Tibial nerve (tissue), 4 donors: ENCODE data around the gene VEGFC. TPM values are rescaled to one million over a fixed set of nuclear protein-coding genes. Genes with fewer than 3 reads are reported as not detected.

Source experiments
- DNase-seq, 2 donors: peaks; one replicate each; pipeline ENCODE4 v3.0.0-alpha.2; 2019; ENCODE audit warnings: low spot score in 2 of 2
- H3K27ac ChIP-seq, 4 donors: fragments of 200-600 bp; sonication (generic) in 3 of 4; one replicate each; pipeline ENCODE4 v1.5.1; 2017 to 2019; ENCODE audit warnings: mild to moderate bottlenecking in 1 of 4
- H3K27me3 ChIP-seq, 2 donors: fragments of 200-600 bp; sonication (generic) in 1 of 2; one replicate each; pipeline versions ENCODE4 v1.5.1 to v1.6.0; 2017 to 2019
- H3K36me3 ChIP-seq, 3 donors: fragments of 200-600 bp; sonication (generic); one replicate each; pipeline ENCODE4 v1.5.1; 2018 to 2019
- H3K4me1 ChIP-seq, 4 donors: fragments of 200-600 bp; sonication (generic) in 3 of 4; one replicate each; pipeline ENCODE4 v1.5.1; 2017 to 2019
- H3K4me3 ChIP-seq, 4 donors: fragments of 200-600 bp; sonication (generic) in 3 of 4; one replicate each; pipeline ENCODE4 v1.5.1; 2017 to 2019; ENCODE audit warnings: mild to moderate bottlenecking in 1 of 4, moderate library complexity in 1 of 4
- H3K9me3 ChIP-seq, 4 donors: fragments of 200-600 bp; sonication (generic) in 3 of 4; one replicate each; pipeline ENCODE4 v1.5.1; 2017 to 2019
- CTCF ChIP-seq, 5 experiments: fragments of 200-600 bp in 3 of 5; fragments of 450-650 bp in 2 of 5; sonication (generic) in 3 of 5; IDR thresholded peaks; one replicate each; pipeline ENCODE4 v1.5.1; 2016 to 2019; ENCODE audit warnings: antibody characterized with exemption in 5 of 5, mild to moderate bottlenecking in 3 of 5, moderate library complexity in 2 of 5
- EP300 ChIP-seq, 2 donors: sonication (generic); formaldehyde crosslinking; IDR thresholded peaks; one replicate each; pipeline ENCODE4 v1.6.1; 2017; ENCODE audit warnings: antibody characterized with exemption in 2 of 2, mild to moderate bottlenecking in 1 of 2
- POLR2A ChIP-seq, 2 donors: fragments of 450-650 bp; IDR thresholded peaks; one replicate each; pipeline ENCODE4 v1.6.1; 2017; ENCODE audit warnings: antibody characterized with exemption in 2 of 2, mild to moderate bottlenecking in 2 of 2, moderate library complexity in 2 of 2
- WGBS, 2 donors: methylation state at CpG; one replicate each; pipeline ENCODE4 v1.1.5; 2018; 5-methylcytosine and 5-hydroxymethylcytosine counted together
- total RNA-seq, 4 donors: library from RNA; depleted of rRNA; stranded (reverse); fragments of >200 nt; gene quantifications; one replicate each; pipeline ENCODE4 v1.1.0, GENCODE V29; 2016

VEGFC gene
- total RNA-seq, 4 donors from 2014 or later, result 2.4 to 14.4 (median 5.6) TPM

GRCh38 chr4:176762661-176763308 is 29.9 kb downstream of the VEGFC start:
- Histone ChIP-seq H3K27ac (no peak overlapping the region), H3K4me3 (no peak overlapping the region), H3K9me3 (no peaks in the 10 kb centered on the region), H3K36me3 (no peaks in the 10 kb centered on the region), H3K4me1 (no peaks in the 10 kb centered on the region), H3K27me3 (no peaks in the 10 kb centered on the region)
- WGBS, 2 donors, result 79 to 80% methylated on average over 3 of the region's 3 CpGs
- TF ChIP-seq EP300 (IDR thresholded peaks at IDR 0.05) (no peak), POLR2A (IDR thresholded peaks at IDR 0.05) (no peak), CTCF (IDR thresholded peaks at IDR 0.05) (no peak)
- no peak for DNase-seq

GRCh38 chr4:176761872-176762271 is 30.9 kb downstream of the VEGFC start:
- H3K9me3 ChIP-seq, result no peaks in the 10 kb centered on the region
- 83 to 88% methylated on average over 3 of the region's 3 CpGs for WGBS, 2 donors
- no peaks in the 10 kb centered on the region for H3K4me1 ChIP-seq
- TF ChIP-seq POLR2A (IDR thresholded peaks at IDR 0.05) (no peak), EP300 (IDR thresholded peaks at IDR 0.05) (no peak), CTCF (IDR thresholded peaks at IDR 0.05) (no peak)
- H3K36me3 ChIP-seq, result no peaks in the 10 kb centered on the region
- DNase-seq, result no peak
- no peak overlapping the region for H3K4me3 ChIP-seq
- no peaks in the 10 kb centered on the region for H3K27me3 ChIP-seq
- H3K27ac ChIP-seq, result no peak overlapping the region

GRCh38 chr4:176760471-176760870 is 32.3 kb downstream of the VEGFC start:
- WGBS, 2 donors, result 37 to 40% methylated on average over 3 of the region's 3 CpGs
- no peaks in the 10 kb centered on the region for H3K27me3 ChIP-seq
- no peak overlapping the region for H3K27ac ChIP-seq
- no peak overlapping the region for H3K4me3 ChIP-seq
- H3K36me3 ChIP-seq, result no peaks in the 10 kb centered on the region
- H3K9me3 ChIP-seq, result no peaks in the 10 kb centered on the region
- DNase-seq, result no peak
- H3K4me1 ChIP-seq, result no peaks in the 10 kb centered on the region
- TF ChIP-seq POLR2A (IDR thresholded peaks at IDR 0.05) (no peak), CTCF (IDR thresholded peaks at IDR 0.05) (no peak), EP300 (IDR thresholded peaks at IDR 0.05) (no peak)

GRCh38 chr4:176758731-176759130 is 34.0 kb downstream of the VEGFC start:
- no peak overlapping the region for H3K27ac ChIP-seq
- H3K9me3 ChIP-seq, result no peaks in the 10 kb centered on the region
- WGBS, 2 donors, result 83 to 84% methylated on average over 2 of the region's 2 CpGs
- TF ChIP-seq EP300 (IDR thresholded peaks at IDR 0.05), result no peak
- TF ChIP-seq CTCF (IDR thresholded peaks at IDR 0.05), result no peak
- TF ChIP-seq POLR2A (IDR thresholded peaks at IDR 0.05), result no peak
- no peaks in the 10 kb centered on the region for H3K4me1 ChIP-seq
- no peaks in the 10 kb centered on the region for H3K27me3 ChIP-seq
- H3K36me3 ChIP-seq, result no peaks in the 10 kb centered on the region
- no peak overlapping the region for H3K4me3 ChIP-seq
- no peak for DNase-seq

- no peak overlapping the region for H3K4me3 ChIP-seq
- H3K27me3 ChIP-seq, result no peaks in the 10 kb centered on the region
- H3K9me3 ChIP-seq, result no peaks in the 10 kb centered on the region
- WGBS, 2 donors, result 87 to 92% methylated on average over 4 of the region's 4 CpGs
- H3K36me3 ChIP-seq, result no peaks in the 10 kb centered on the region
- H3K4me1 ChIP-seq, result no peaks in the 10 kb centered on the region
- no peak for DNase-seq
- TF ChIP-seq CTCF (IDR thresholded peaks at IDR 0.05) (no peak), EP300 (IDR thresholded peaks at IDR 0.05) (no peak), POLR2A (IDR thresholded peaks at IDR 0.05) (no peak)
- no peak overlapping the region for H3K27ac ChIP-seq
These were observed 34.4 kb downstream of the VEGFC start for GRCh38 chr4:176758323-176758722.
